Lower lobe of right lung (tissue), 2 donors: ENCODE results near the gene ASTN1. TPM values are rescaled to one million over a fixed set of nuclear protein-coding genes. Genes with fewer than 3 reads are reported as not detected.

Source experiments
- ATAC-seq, 2 donors: fragments of 200-7000 bp; cut with Tn5 transposase; one replicate each; pipeline ENCODE4 v1.9.1; 2020 to 2022; ENCODE audit warnings: mild to moderate bottlenecking in 2 of 2, moderate library complexity in 2 of 2
- DNase-seq: peaks from one replicate; pipeline ENCODE4 v3.0.0-alpha.2; 2020
- H3K27ac ChIP-seq: fragments of 200-600 bp; one replicate; pipeline ENCODE4 v1.8.0; 2022
- H3K27me3 ChIP-seq: fragments of 200-600 bp; one replicate; pipeline ENCODE4 v1.8.0; 2022; ENCODE audit warnings: low read depth
- H3K36me3 ChIP-seq: fragments of 200-600 bp; one replicate; pipeline ENCODE4 v1.8.0; 2022; ENCODE audit warnings: mild to moderate bottlenecking
- H3K4me1 ChIP-seq: fragments of 200-600 bp; one replicate; pipeline ENCODE4 v1.8.0; 2022
- H3K4me3 ChIP-seq: fragments of 200-600 bp; one replicate; pipeline ENCODE4 v1.8.0; 2022; ENCODE audit warnings: mild to moderate bottlenecking
- H3K9me3 ChIP-seq: fragments of 200-600 bp; one replicate; pipeline ENCODE4 v1.8.0; 2022
- intact Hi-C: fragments of 100-400 bp; cut with DNase I; formaldehyde crosslinking; loops from one replicate; pipeline ENCODE4 v1.11.0; 2022
- total RNA-seq: library from RNA; stranded (reverse); fragmentation: NEBNext Ultra II Directional; extraction: Animal tissue kit (Norgen Biotek cat#: 25700); gene quantifications from one replicate; pipeline ENCODE4 v1.2.1, GENCODE V29; 2021
- TF ChIP-seq, protein P1 (sequence below): fragments of 200-600 bp; IDR thresholded peaks from one replicate; pipeline ENCODE4 v1.8.0; 2022; ENCODE audit warnings: antibody characterized with exemption, mild to moderate bottlenecking
- donor health status: DM: no; HTN: yes; CAD: no; lungs with severe emphysema.

ASTN1 gene
- total RNA-seq, 1 donor from 2014 or later = 0.41 TPM

DNA sequence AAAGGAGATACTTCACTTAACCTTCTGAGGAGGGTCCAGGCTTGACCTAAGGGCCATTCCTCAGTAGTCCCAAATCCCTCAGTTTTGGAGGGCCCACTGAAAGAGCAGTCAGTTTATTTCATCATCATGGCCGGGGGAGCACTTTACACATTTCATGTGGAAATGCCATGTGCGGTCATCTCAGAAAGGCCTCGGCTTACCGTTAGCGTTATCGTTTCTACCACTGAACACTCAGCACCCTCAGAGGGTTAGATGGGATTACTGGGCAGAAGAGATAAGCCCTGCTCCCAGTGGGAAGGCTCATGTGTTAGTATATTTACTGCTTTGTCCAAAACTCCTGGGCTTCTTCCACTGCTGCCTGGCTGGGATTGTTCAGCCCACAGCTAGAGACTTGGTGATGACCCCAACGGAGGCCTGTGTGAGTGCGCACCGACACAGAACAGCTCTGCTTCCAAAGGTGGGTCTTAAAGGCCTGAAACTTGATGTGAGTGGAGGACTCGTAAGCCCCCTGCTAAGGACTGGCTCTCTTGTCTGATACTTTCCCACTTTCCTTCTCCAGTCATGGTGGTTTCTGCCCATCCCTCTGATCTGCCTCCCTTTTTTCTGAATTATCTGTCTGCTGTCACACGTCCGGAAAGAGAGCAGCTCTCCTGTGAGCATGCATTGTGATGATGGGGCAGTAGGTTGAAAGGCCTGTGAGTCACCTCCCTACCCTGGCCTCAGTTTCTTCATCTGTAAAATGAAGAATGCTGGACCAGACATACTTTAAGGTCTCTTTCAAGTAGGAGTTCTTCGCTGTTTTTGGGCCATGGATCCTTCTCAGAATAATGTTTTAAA is 284.5 kb downstream of the ASTN1 start:
- intact Hi-C loops = no loop called here
- no peak for ATAC-seq

DNA sequence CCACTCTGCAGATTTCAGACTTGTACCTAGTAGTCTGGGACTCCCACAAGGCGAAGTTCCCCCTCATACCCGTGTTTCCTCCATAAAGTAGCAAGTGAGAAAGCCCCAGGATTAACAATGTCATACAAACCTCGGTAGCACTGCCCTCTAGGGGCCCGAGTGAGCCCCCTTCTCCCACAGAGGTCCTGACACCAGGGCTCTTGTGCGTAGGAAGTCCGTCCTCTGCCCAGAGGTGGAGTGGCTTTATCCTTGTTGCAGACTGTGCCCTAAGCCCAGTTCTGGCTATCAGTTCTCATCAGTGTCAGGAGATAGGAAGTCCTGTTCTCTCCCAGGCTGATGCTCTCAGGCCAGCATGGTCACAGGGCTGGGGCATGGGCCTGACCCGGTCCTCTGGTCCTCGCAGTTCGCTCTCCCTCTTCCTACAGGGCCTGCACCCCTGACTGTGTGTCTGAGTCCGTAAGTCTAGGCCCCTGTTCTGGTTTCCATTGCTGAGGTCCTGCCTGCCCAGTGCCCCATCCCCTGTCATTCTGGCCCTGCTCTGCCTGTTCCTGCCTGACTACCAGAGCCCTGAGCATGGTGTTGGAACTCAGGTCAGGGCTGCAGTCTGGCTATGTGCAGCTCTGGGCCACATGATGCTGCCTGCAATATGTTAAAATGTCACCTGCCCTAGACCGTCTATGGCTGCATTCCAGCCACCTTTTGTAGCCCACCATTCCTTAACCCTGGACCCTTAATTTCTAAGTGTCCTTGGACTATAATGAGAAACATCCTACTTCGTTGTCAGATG is 285.6 kb downstream of the ASTN1 start:
- H3K36me3 ChIP-seq = no peaks in the 10 kb centered on the region
- intact Hi-C loops = no loop called here
- no peak for ATAC-seq

More for the DNA sequence above, 284.5 kb downstream of the ASTN1 start:
- Histone ChIP-seq H3K27ac (no peak overlapping the region), H3K27me3 (no peaks in the 10 kb centered on the region), H3K9me3 (no peaks in the 10 kb centered on the region), H3K4me1 (no peaks in the 10 kb centered on the region), H3K4me3 (no peak overlapping the region), H3K36me3 (no peaks in the 10 kb centered on the region)
- TF ChIP-seq, protein P1, sequence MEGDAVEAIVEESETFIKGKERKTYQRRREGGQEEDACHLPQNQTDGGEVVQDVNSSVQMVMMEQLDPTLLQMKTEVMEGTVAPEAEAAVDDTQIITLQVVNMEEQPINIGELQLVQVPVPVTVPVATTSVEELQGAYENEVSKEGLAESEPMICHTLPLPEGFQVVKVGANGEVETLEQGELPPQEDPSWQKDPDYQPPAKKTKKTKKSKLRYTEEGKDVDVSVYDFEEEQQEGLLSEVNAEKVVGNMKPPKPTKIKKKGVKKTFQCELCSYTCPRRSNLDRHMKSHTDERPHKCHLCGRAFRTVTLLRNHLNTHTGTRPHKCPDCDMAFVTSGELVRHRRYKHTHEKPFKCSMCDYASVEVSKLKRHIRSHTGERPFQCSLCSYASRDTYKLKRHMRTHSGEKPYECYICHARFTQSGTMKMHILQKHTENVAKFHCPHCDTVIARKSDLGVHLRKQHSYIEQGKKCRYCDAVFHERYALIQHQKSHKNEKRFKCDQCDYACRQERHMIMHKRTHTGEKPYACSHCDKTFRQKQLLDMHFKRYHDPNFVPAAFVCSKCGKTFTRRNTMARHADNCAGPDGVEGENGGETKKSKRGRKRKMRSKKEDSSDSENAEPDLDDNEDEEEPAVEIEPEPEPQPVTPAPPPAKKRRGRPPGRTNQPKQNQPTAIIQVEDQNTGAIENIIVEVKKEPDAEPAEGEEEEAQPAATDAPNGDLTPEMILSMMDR = no peak
- DNase-seq = no peak

GRCh38 chr1:176877557-176877956 is 287.0 kb downstream of the ASTN1 start:
- DNase-seq (no peak), ATAC-seq (no peak)
- no peaks in the 10 kb centered on the region for H3K9me3 ChIP-seq
- H3K27me3 ChIP-seq = no peaks in the 10 kb centered on the region
- H3K4me1 ChIP-seq = no peaks in the 10 kb centered on the region
- TF ChIP-seq, protein P1 = no peak
- no peaks in the 10 kb centered on the region for H3K36me3 ChIP-seq
- no peak overlapping the region for H3K4me3 ChIP-seq
- intact Hi-C loops = no loop called here
- no peak overlapping the region for H3K27ac ChIP-seq

More for the DNA sequence above, 285.6 kb downstream of the ASTN1 start:
- Histone ChIP-seq H3K4me3 (no peak overlapping the region), H3K4me1 (no peaks in the 10 kb centered on the region), H3K27ac (no peak overlapping the region), H3K9me3 (no peaks in the 10 kb centered on the region), H3K27me3 (no peaks in the 10 kb centered on the region)
- TF ChIP-seq, protein P1 = no peak
- DNase-seq = no peak

DNA sequence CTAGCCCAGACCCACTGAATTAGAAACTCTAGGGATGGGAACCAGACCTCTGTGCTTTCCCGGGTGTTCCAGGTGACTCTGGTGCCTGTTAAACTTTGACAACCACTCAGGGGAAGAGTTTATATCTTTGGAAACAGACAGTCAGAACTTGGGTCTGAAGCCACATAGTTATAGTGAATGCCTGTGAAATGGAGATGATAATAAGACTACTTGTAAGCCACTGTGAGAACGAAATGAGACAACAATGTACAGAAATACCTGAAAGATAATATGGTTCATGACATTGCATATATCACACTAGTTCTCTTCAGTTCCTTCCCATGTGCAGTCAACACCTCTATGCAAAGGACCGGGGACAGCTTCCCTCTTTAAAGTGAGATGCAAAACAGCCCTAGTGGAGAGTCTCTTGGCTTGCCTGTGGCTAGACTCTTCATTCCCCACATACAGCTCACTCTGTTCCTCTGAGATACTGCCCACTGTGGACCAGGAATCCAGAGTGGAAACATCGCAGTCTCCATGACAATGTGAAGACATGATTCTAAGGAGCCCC is 287.5 kb downstream of the ASTN1 start:
- no peaks in the 10 kb centered on the region for H3K27me3 ChIP-seq
- TF ChIP-seq, protein P1 = no peak

GRCh38 chr1:176869577-176869976 is 294.9 kb downstream of the ASTN1 start:
- intact Hi-C loops = no loop called here

More for the DNA sequence above, 287.5 kb downstream of the ASTN1 start:
- Histone ChIP-seq H3K27ac (no peak overlapping the region), H3K4me1 (no peaks in the 10 kb centered on the region), H3K4me3 (no peak overlapping the region), H3K36me3 (no peaks in the 10 kb centered on the region), H3K9me3 (no peaks in the 10 kb centered on the region)
- ATAC-seq (no peak), DNase-seq (no peak)
- intact Hi-C loops = no loop called here

More at GRCh38 chr1:176869577-176869976, 294.9 kb downstream of the ASTN1 start:
- Histone ChIP-seq H3K9me3 (no peaks in the 10 kb centered on the region), H3K4me3 (no peak overlapping the region), H3K27me3 (no peaks in the 10 kb centered on the region), H3K36me3 (no peaks in the 10 kb centered on the region), H3K4me1 (no peaks in the 10 kb centered on the region), H3K27ac (no peak overlapping the region)
- DNase-seq (no peak), ATAC-seq (peak in 1 of 2 donors; percentile 23)
- TF ChIP-seq, protein P1 = no peak
